ENCODE measurements around the gene PSMA8.
"Not testable (repeated sequence)": the region's sequence is repeated elsewhere in the genome, so short reads cannot be mapped to it uniquely, and the experiment has no call there.

The PSMA8 gene

DNA sequence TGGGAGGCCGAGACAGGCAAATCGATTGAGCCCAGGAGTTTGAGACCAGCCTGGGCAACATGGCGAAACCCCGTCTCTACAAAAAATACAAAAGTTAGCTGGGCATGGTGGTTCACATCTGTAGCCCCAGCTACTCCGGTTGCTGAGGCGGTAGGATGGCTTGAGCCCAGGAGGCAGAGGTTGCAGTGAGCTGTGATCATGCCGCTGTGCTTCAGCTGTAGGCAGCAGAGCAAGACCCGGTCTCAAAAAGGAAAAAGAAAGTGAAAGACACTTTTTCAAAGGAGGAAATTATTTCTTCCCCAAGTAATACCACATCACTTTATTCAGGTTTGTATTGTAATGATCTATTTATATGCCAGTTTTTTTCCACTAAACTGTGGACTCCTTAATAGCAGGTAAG is 56.8 kb downstream of the PSMA8 start:
- H3K27me3 ChIP-seq (ENCODE audit: control insufficient read depth in 1 of 2, insufficient read depth in 1 of 2, low read length in 2 of 2): no peaks in the 10 kb centered on the region
- no peak overlapping the region for H2AK5ac ChIP-seq (ENCODE audit: low read length, severe bottlenecking)
- H3K9me3 ChIP-seq (ENCODE audit: control insufficient read depth, low read length): no peaks in the 10 kb centered on the region
- H3K9ac ChIP-seq (ENCODE audit: low read length): no peak overlapping the region
- no peak overlapping the region for H2BK12ac ChIP-seq (ENCODE audit: low read length in 2 of 2)
- H3K14ac ChIP-seq (ENCODE audit: low read length in 2 of 2): no peak overlapping the region
- WGBS: 84% methylated on average over 6 of the region's 8 CpGs
- H2BK15ac ChIP-seq (ENCODE audit: low read depth, poor library complexity, severe bottlenecking): no peak overlapping the region
- H3K23ac ChIP-seq (ENCODE audit: low read length in 2 of 2): no peak overlapping the region
- H3K27ac ChIP-seq (ENCODE audit: low read length, poor library complexity, severe bottlenecking): no peak overlapping the region
- H2BK5ac ChIP-seq (ENCODE audit: low read depth, low read length, poor library complexity, severe bottlenecking): no peak overlapping the region
- no peaks in the 10 kb centered on the region for H3K4me1 ChIP-seq (ENCODE audit: control insufficient read depth, insufficient read depth, low read depth, low read length)
- H3K4ac ChIP-seq (ENCODE audit: low read depth in 1 of 2, low read length in 2 of 2): no peak overlapping the region
- no peaks in the 10 kb centered on the region for H3K79me1 ChIP-seq (replicated peaks; ENCODE audit: low read length, poor library complexity, severe bottlenecking)
- H4K91ac ChIP-seq (ENCODE audit: low read length): no peak overlapping the region
- H2BK120ac ChIP-seq (ENCODE audit: low read depth, low read length): no peak overlapping the region
- no peaks in the 10 kb centered on the region for H3K36me3 ChIP-seq (ENCODE audit: control insufficient read depth in 1 of 2, insufficient read depth in 2 of 2, low read depth in 1 of 2, low read length in 2 of 2)
- H3K4me3 ChIP-seq (ENCODE audit: insufficient read depth in 1 of 2, low read depth in 1 of 2, low read length in 2 of 2): no peak overlapping the region
- H2AFZ ChIP-seq (ENCODE audit: low read depth, low read length): no peak overlapping the region
- DNase-seq: no peak
- H4K8ac ChIP-seq (ENCODE audit: low read length): no peak overlapping the region
- no peak overlapping the region for H3K4me2 ChIP-seq (ENCODE audit: low read length, poor library complexity, severe bottlenecking)
- H3K18ac ChIP-seq (ENCODE audit: low read depth in 1 of 2, low read length in 2 of 2): no peak overlapping the region

DNA sequence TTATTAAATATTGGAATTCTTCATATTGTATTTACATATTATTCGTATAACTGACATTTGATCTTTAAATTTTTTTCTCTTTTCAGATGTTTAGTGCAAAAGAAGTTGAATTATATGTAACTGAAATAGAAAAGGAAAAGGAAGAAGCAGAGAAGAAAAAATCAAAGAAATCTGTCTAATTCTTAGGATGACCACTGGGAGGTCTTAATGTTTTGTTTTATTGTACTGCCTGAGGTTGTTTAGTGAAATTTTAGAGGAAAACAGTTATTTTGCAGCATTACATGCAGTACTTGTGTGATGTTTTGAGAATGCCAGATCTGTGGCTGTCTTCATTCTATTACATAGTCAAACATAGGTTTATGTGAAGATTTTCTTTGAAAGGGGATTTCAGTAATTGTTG is 58.6 kb downstream of the PSMA8 start:
- Histone ChIP-seq H3K4me2 (ENCODE audit: low read length, poor library complexity, severe bottlenecking) (no peak overlapping the region), H3K23ac (ENCODE audit: low read length in 2 of 2) (no peak overlapping the region), H4K91ac (ENCODE audit: low read length) (no peak overlapping the region), H3K9ac (ENCODE audit: low read length) (no peak overlapping the region), H2BK5ac (ENCODE audit: low read depth, low read length, poor library complexity, severe bottlenecking) (no peak overlapping the region), H2AK5ac (ENCODE audit: low read length, severe bottlenecking) (no peak overlapping the region), H3K4me1 (ENCODE audit: control insufficient read depth, insufficient read depth, low read depth, low read length) (no peaks in the 10 kb centered on the region), H3K79me1 (replicated peaks; ENCODE audit: low read length, poor library complexity, severe bottlenecking) (no peaks in the 10 kb centered on the region), H4K8ac (ENCODE audit: low read length) (no peak overlapping the region), H3K27ac (ENCODE audit: low read length, poor library complexity, severe bottlenecking) (no peak overlapping the region), H3K4ac (ENCODE audit: low read depth in 1 of 2, low read length in 2 of 2) (no peak overlapping the region), H2BK15ac (ENCODE audit: low read depth, poor library complexity, severe bottlenecking) (no peak overlapping the region), H3K36me3 (ENCODE audit: control insufficient read depth in 1 of 2, insufficient read depth in 2 of 2, low read depth in 1 of 2, low read length in 2 of 2) (no peaks in the 10 kb centered on the region), H3K4me3 (ENCODE audit: insufficient read depth in 1 of 2, low read depth in 1 of 2, low read length in 2 of 2) (no peak overlapping the region), H2BK12ac (ENCODE audit: low read length in 2 of 2) (no peak overlapping the region), H2AFZ (ENCODE audit: low read depth, low read length) (no peak overlapping the region), H3K9me3 (ENCODE audit: control insufficient read depth, low read length) (no peaks in the 10 kb centered on the region), H3K18ac (ENCODE audit: low read depth in 1 of 2, low read length in 2 of 2) (no peak overlapping the region), H3K14ac (ENCODE audit: low read length in 2 of 2) (no peak overlapping the region), H2BK120ac (ENCODE audit: low read depth, low read length) (no peak overlapping the region), H3K27me3 (ENCODE audit: control insufficient read depth in 1 of 2, insufficient read depth in 1 of 2, low read length in 2 of 2) (no peaks in the 10 kb centered on the region)
- no CpG with 5 or more reads among the region's 1 CpG for WGBS
- no peak for DNase-seq

DNA sequence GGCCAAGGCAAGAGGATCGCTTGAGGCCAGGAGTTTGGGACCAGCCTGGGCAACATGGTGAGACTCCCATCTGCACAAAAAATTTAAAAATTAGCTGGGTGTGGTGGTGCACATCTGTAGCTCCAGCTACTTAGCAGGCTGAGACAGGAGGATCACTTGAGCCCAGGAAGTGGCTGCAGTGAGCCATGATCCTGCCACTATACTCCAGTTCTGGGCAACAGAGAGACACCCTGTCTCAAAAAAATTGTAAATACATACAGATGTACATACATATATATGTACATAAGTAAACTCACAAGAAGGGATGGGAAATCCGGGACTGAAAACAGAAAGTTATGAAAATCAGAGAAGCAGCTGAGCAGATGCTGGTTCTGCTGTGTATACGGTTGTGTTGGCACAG is 62.9 kb downstream of the PSMA8 start:
- Histone ChIP-seq H3K79me1 (replicated peaks; ENCODE audit: low read length, poor library complexity, severe bottlenecking) (no peaks in the 10 kb centered on the region), H2BK12ac (ENCODE audit: low read length in 2 of 2) (no peak overlapping the region), H2BK5ac (ENCODE audit: low read depth, low read length, poor library complexity, severe bottlenecking) (no peak overlapping the region), H3K4me3 (ENCODE audit: insufficient read depth in 1 of 2, low read depth in 1 of 2, low read length in 2 of 2) (no peak overlapping the region), H3K27ac (ENCODE audit: low read length, poor library complexity, severe bottlenecking) (no peak overlapping the region), H3K18ac (ENCODE audit: low read depth in 1 of 2, low read length in 2 of 2) (no peak overlapping the region), H3K4ac (ENCODE audit: low read depth in 1 of 2, low read length in 2 of 2) (no peak overlapping the region), H2AK5ac (ENCODE audit: low read length, severe bottlenecking) (no peak overlapping the region), H3K14ac (ENCODE audit: low read length in 2 of 2) (no peak overlapping the region), H4K91ac (ENCODE audit: low read length) (no peak overlapping the region), H3K23ac (ENCODE audit: low read length in 2 of 2) (no peak overlapping the region), H3K4me1 (ENCODE audit: control insufficient read depth, insufficient read depth, low read depth, low read length) (no peaks in the 10 kb centered on the region), H4K8ac (ENCODE audit: low read length) (no peak overlapping the region), H2BK15ac (ENCODE audit: low read depth, poor library complexity, severe bottlenecking) (no peak overlapping the region), H3K9ac (ENCODE audit: low read length) (no peak overlapping the region), H2AFZ (ENCODE audit: low read depth, low read length) (no peak overlapping the region), H2BK120ac (ENCODE audit: low read depth, low read length) (no peak overlapping the region), H3K9me3 (ENCODE audit: control insufficient read depth, low read length) (no peaks in the 10 kb centered on the region), H3K36me3 (ENCODE audit: control insufficient read depth in 1 of 2, insufficient read depth in 2 of 2, low read depth in 1 of 2, low read length in 2 of 2) (no peaks in the 10 kb centered on the region), H3K27me3 (ENCODE audit: control insufficient read depth in 1 of 2, insufficient read depth in 1 of 2, low read length in 2 of 2) (no peaks in the 10 kb centered on the region), H3K4me2 (ENCODE audit: low read length, poor library complexity, severe bottlenecking) (no peak overlapping the region)
- no peak for DNase-seq
- 93% methylated on average over 3 of the region's 3 CpGs for WGBS

DNA sequence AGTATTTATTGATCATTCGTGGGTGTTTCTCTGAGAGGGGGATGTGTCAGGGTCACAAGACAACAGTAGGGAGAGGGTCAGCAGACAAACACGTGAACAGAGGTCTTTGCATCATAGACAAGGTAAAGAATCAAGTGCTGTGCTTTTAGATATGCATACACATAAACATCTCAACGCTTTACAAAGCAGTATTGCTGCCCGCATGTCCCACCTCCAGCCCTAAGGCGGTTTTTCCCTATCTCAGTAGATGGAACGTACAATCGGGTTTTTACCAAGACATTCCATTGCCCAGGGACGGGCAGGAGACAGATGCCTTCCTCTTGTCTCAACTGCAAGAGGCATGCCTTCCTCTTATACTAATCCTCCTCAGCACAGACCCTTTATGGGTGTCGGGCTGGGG is 68.3 kb downstream of the PSMA8 start:
- H4K8ac ChIP-seq (ENCODE audit: low read length); H2BK5ac ChIP-seq (ENCODE audit: low read depth, low read length, poor library complexity, severe bottlenecking); H3K18ac ChIP-seq (ENCODE audit: low read depth in 1 of 2, low read length in 2 of 2); H2BK120ac ChIP-seq (ENCODE audit: low read depth, low read length); H3K4me1 ChIP-seq (ENCODE audit: control insufficient read depth, insufficient read depth, low read depth, low read length); H3K23ac ChIP-seq (ENCODE audit: low read length in 2 of 2); H2AFZ ChIP-seq (ENCODE audit: low read depth, low read length); H3K36me3 ChIP-seq (ENCODE audit: control insufficient read depth in 1 of 2, insufficient read depth in 2 of 2, low read depth in 1 of 2, low read length in 2 of 2); H3K27ac ChIP-seq (ENCODE audit: low read length, poor library complexity, severe bottlenecking); H3K14ac ChIP-seq (ENCODE audit: low read length in 2 of 2); H4K91ac ChIP-seq (ENCODE audit: low read length); H3K4me3 ChIP-seq (ENCODE audit: insufficient read depth in 1 of 2, low read depth in 1 of 2, low read length in 2 of 2); H3K79me1 ChIP-seq (replicated peaks; ENCODE audit: low read length, poor library complexity, severe bottlenecking); H3K9me3 ChIP-seq (ENCODE audit: control insufficient read depth, low read length); H2BK15ac ChIP-seq (ENCODE audit: low read depth, poor library complexity, severe bottlenecking); H3K4ac ChIP-seq (ENCODE audit: low read depth in 1 of 2, low read length in 2 of 2); H3K4me2 ChIP-seq (ENCODE audit: low read length, poor library complexity, severe bottlenecking); H3K9ac ChIP-seq (ENCODE audit: low read length); DNase-seq; H3K27me3 ChIP-seq (ENCODE audit: control insufficient read depth in 1 of 2, insufficient read depth in 1 of 2, low read length in 2 of 2); H2BK12ac ChIP-seq (ENCODE audit: low read length in 2 of 2); H2AK5ac ChIP-seq (ENCODE audit: low read length, severe bottlenecking): not testable (repeated sequence)
- 82% methylated on average over 8 of the region's 9 CpGs for WGBS

All from mesenchymal stem cell (in vitro differentiated cells and primary cell).